Osteocyte (in vitro differentiated cells): ENCODE results near the gene SATB1. TPM values are rescaled to one million over a fixed set of nuclear protein-coding genes. Genes with fewer than 3 reads are reported as not detected.

ENCODE experiments used
- DNase-seq: peaks from one replicate; pipeline ENCODE4 v3.0.0; 2021; ENCODE audit warnings: mixed read lengths; ENCODE audit not compliant: unreplicated experiment; ENCODE audit errors: extremely low spot score
- H3K27ac Mint-ChIP-seq: one replicate; pipeline ENCODE4 v1.8.0; 2021; ENCODE audit warnings: mild to moderate bottlenecking, mixed read lengths; ENCODE audit not compliant: unreplicated experiment
- H3K27me3 Mint-ChIP-seq: one replicate; pipeline ENCODE4 v1.8.0; 2021; ENCODE audit warnings: mixed read lengths; ENCODE audit not compliant: unreplicated experiment
- H3K36me3 Mint-ChIP-seq: one replicate; pipeline ENCODE4 v1.8.0; 2021; ENCODE audit warnings: mixed read lengths; ENCODE audit not compliant: unreplicated experiment
- H3K4me1 Mint-ChIP-seq: one replicate; pipeline ENCODE4 v1.8.0; 2021; ENCODE audit warnings: mixed read lengths; ENCODE audit not compliant: unreplicated experiment
- H3K4me3 Mint-ChIP-seq: one replicate; pipeline ENCODE4 v1.8.0; 2021; ENCODE audit warnings: mild to moderate bottlenecking, moderate library complexity, mixed read lengths; ENCODE audit not compliant: unreplicated experiment
- H3K9me3 Mint-ChIP-seq: one replicate; pipeline ENCODE4 v1.8.0; 2021; ENCODE audit warnings: mixed read lengths; ENCODE audit not compliant: unreplicated experiment
- CTCF ChIP-seq: fragments of 200-600 bp; sonication (generic); IDR thresholded peaks from 2 replicates; pipeline ENCODE4 v1.5.0; 2021; ENCODE audit warnings: antibody characterized with exemption, mild to moderate bottlenecking, moderate library complexity
- total RNA-seq: library from RNA; stranded (reverse); gene quantifications from 2 replicates; pipeline ENCODE4 v1.2.1, GENCODE V29; 2021

SATB1 gene
- total RNA-seq, 1 donor from 2014 or later: 10.6 TPM

- Mint-ChIP-seq H3K27ac (no peak overlapping the region), H3K36me3 (no peaks in the 10 kb centered on the region), H3K4me3 (no peak overlapping the region), H3K4me1 (no peaks in the 10 kb centered on the region), H3K27me3 (no peaks in the 10 kb centered on the region), H3K9me3 (peaks cover 12% of the 10 kb centered on the region)
- TF ChIP-seq CTCF: no peak
- DNase-seq: no peak
These were observed 122.6 kb downstream of the SATB1 start for GRCh38 chr3:18302517-18302916.

- Mint-ChIP-seq H3K36me3 (peaks cover 5% of the 10 kb centered on the region), H3K27ac (no peak overlapping the region), H3K9me3 (peaks cover 20% of the 10 kb centered on the region), H3K4me3 (no peak overlapping the region), H3K4me1 (no peaks in the 10 kb centered on the region), H3K27me3 (no peaks in the 10 kb centered on the region)
- no peak for DNase-seq
- no peak for TF ChIP-seq CTCF
These were observed 123.4 kb downstream of the SATB1 start for GRCh38 chr3:18301781-18302180.

- no peaks in the 10 kb centered on the region for H3K27me3 Mint-ChIP-seq
- H3K4me3 Mint-ChIP-seq: no peak overlapping the region
- peaks cover 25% of the 10 kb centered on the region for H3K9me3 Mint-ChIP-seq
- no peak for TF ChIP-seq CTCF
- peaks cover 8% of the 10 kb centered on the region for H3K36me3 Mint-ChIP-seq
- H3K4me1 Mint-ChIP-seq: no peaks in the 10 kb centered on the region
- no peak overlapping the region for H3K27ac Mint-ChIP-seq
- no peak for DNase-seq
These were observed 124.2 kb downstream of the SATB1 start for GRCh38 chr3:18300916-18301315.

GRCh38 chr3:18297126-18297525, 128.0 kb downstream of the SATB1 start:
- no peak overlapping the region for H3K4me3 Mint-ChIP-seq
- H3K27ac Mint-ChIP-seq: no peak overlapping the region
- TF ChIP-seq CTCF: no peak
- H3K4me1 Mint-ChIP-seq: no peaks in the 10 kb centered on the region
- no peak for DNase-seq
- H3K9me3 Mint-ChIP-seq: peaks cover 27% of the 10 kb centered on the region
- peaks cover 10% of the 10 kb centered on the region for H3K36me3 Mint-ChIP-seq
- no peaks in the 10 kb centered on the region for H3K27me3 Mint-ChIP-seq
